ENCODE data around the gene DAB2IP.
"Not testable (repeated sequence)": the region's sequence is repeated elsewhere in the genome, so short reads cannot be mapped to it uniquely, and the experiment has no call there.

DAB2IP gene

GRCh38 chr9:121731919-121732318 lies 80.5 kb downstream of the DAB2IP start:
- no peak for DNase-seq

GRCh38 chr9:121732389-121732788 lies 81.0 kb downstream of the DAB2IP start:
- no peak for DNase-seq

- DNase-seq: no peak
Measured at GRCh38 chr9:121732886-121733285, 81.5 kb downstream of the DAB2IP start.

DNA sequence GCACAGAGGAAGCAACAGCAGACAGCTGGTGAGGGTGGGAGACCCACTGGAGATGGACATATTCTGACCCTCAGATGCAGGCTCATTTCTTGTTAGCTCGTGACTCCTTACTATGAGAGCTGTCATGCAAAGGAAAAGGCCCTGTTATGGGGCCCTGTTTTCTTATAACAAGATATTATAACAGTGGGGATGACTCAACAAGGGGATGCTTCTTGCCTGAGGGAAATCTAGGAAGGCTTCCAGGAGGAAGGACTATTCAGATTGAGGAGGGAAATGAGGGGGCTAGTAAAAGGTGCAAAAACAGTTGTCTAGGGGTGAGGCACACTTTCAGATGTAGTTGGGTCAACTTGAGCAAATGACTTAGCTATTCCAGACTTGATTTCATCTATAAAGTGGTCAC lies 83.0 kb downstream of the DAB2IP start:
- no peak for DNase-seq

DNA sequence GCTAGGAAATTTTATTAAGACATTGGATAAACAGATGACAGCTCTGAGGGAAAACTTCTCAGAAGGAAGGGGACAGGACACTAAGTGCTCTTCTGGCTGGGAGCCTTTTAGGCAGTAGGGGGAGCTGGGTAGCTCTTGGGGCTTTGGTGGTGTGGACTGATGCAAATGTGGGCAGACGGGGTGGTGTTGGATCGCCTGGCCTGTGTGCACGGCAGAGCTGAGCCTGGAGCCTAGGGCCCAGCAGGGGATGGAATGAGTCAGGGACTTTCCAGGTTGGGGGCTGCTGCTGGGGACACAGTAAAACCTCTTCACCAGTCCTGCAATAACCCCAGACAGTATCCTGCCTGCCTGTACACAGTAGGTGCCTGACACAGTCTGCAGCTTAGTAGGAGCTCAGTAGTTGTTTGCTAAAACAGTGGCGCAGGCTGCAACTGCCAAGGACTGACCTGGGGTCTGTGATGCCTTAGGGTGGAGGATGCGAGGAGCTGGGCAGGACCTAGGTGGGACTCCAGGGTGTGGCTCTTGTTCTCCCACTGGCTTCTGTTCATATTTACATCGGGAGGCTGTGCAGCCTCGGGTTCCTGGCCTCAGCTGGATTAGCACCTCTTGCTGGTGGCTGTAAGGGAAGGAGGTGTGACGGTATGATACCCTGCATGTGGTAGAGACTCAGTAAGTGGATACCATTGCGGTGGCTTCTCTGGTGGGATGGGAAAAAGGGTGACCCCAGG lies 83.8 kb downstream of the DAB2IP start:
- DNase-seq: no peak

DNA sequence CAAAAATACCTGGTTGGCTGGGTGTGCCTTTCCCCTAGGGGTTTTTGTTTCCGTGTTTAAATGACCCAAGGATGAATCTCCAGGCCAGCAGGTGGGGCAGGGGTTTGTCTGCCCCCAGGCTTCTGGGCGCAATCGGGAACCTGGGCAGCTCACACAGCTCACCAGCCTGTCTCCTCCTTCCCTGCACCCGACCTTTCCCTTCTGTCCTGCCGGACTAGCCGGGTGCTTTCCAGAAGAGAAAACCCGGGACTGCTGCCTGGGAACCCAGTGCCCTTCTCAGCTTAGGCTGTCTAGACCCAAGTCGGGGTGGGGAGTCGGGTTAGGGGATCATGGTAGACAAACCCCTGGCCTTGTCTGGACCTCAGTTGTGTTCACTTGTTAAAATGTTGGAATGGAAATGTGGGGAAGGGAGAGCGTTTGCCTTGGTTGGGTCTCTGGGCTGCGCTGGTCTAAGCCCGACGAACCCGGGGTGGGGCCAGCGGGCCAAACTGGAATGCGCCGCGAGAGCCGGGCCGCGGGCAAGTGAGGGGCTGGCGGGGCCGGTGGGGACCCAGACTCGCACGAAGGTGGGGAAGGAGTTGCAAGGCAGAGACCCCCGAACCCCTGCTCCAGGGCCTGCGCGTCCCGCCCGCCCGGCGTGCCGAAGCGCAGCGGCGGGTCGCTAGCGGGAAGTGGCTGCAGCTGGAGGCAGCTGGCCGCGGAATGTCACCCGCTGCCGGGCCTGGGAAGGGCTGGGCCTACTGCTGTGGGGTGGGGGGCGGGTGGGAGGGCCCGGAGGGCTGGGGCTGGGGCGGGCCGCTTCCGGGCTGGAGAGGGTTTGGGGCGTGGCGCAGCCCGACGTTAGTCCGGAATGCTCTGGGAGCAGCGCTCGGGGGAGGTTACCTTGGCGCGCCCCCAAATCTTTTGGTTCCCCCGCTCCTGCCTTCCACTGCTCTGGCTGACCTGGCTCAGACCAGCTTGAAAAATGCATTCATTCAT lies 84.6 kb downstream of the DAB2IP start:
- DNase-seq: no peak

DNA sequence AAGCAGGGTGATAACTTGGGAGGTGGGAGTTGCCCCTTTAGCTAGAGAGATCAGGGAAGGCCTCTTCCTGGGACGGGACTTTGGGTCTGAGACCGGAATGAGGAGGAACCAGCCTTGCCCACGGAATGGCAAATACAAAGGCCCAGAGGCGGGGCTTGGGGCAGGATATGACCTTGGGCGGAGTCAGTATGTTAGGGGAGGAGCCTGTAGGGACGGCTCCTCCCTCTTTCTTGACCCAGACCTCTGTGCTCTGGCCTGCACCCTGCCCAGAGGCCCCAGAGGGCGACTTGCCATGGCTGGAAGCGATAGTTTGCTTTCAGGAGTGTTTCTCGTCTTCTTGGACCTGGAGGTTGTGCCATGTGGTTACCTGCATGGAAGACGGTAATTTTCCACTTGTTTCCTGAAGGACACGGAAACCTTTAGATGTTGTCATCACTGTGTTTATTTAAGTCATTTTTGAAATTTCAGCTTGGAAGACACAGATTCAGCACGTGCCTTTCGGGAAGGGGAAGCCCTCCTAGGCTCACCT lies 85.6 kb downstream of the DAB2IP start:
- DNase-seq: no peak

GRCh38 chr9:121737481-121737931 lies 86.1 kb downstream of the DAB2IP start:
- DNase-seq: no peak

DNA sequence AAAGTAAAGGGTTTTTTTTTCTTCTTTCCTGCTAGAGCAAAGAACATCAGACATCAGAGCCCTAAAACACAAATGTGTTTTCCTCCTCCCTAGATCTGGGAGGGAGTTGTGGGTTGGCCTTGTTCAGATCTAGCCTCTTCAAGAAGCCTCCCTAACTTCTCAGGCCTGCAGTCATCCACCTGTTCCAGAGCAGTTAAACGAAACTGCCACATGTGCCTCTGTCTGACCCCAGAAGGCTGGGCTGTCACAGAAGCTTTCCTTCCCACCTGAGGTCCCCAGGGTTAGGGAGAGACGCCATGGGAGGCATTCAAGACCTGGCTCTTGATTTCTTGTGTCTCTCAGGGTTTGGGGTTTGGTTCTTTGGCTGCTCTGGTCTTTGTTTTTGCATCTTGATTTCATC lies 87.0 kb downstream of the DAB2IP start:
- DNase-seq: no peak

GRCh38 chr9:121738968-121739367 lies 87.5 kb downstream of the DAB2IP start:
- no peak for DNase-seq

- no peak for DNase-seq
Measured at GRCh38 chr9:121739971-121740370, 88.5 kb downstream of the DAB2IP start.

GRCh38 chr9:121741228-121741918 lies 89.9 kb downstream of the DAB2IP start:
- DNase-seq: no peak

GRCh38 chr9:121741919-121742283 lies 90.5 kb downstream of the DAB2IP start:
- not testable (repeated sequence) for DNase-seq

DNA sequence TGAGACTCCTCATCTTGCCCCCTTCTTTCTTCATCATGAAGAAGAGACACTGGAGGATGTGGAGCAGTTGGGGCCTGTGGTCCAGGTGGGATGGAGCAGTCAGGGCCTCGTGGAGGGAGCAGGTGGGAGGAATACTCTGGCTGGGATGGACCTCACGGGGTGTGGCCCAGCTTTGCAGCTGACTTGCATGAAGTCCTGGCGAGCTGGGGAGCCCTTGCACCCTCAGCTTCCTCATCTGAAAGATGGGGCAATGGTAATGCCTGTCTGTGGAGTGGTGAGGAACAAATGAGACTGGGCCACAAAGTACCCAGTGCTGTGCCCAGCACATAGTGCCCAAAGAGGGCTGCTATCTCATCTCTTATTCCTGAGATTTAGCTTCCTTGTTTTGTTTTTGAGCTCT lies 91.5 kb downstream of the DAB2IP start:
- DNase-seq: no peak

DNA sequence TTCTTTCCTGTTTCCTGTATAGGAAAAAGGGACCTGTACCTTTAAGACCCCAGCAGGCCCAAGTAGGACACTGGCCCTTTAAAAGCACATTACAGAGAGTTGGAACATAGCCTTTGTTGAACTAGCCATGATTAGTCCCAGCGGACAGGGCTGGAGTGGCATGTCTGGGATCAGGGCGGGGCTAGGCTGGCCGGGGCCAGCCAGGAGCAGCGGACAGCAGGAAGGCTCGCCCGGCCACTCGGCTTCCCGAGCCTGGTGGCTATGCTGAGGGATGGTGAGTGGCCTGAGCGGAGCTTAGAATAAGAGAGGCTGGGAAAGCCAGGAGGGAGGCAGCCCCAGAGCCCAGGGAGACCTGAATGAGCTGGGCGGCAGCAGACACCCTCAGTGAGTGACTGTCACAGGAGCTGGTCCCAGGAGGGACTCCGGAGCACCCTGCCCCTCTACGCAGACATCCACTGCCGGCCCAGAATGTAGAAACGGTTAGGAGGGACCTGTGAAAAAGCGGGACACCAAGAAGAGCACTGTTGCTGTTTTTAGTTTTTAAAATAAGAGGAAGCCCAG lies 92.1 kb downstream of the DAB2IP start:
- DNase-seq: no peak

DNA sequence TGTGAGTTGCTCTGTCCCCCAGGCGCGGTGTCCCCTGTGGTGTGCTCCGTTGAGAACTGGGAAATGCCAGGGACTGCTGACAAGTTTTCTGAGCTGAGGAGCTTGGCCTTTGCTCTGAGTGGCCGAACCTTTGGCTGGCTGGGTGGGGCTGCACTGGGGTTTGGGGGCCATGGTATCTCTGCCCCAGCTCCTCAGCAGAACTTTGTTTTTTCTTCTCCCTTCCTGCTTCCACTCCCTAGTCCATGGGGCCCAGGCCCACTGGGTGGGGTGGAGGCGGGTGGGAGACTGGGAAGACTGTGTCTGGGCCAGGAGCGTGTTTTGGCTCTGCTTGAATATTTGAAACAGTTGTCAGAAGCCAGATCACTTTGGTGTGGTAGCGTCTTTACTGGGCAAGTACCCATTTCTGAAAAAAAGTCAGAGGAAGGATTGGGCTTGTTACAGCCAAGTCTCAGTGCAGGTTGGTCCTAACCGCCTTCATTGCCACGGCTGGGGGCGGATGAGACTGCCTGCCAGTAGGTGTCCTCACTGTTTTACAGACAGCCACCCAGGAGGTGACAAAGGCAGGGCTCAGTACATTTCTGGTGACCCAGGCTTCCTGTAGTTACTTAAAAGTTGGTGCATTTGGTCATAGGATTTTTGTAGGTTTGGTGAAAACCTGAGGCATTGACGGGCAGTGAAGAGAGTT lies 92.7 kb downstream of the DAB2IP start:
- DNase-seq: no peak

DNA sequence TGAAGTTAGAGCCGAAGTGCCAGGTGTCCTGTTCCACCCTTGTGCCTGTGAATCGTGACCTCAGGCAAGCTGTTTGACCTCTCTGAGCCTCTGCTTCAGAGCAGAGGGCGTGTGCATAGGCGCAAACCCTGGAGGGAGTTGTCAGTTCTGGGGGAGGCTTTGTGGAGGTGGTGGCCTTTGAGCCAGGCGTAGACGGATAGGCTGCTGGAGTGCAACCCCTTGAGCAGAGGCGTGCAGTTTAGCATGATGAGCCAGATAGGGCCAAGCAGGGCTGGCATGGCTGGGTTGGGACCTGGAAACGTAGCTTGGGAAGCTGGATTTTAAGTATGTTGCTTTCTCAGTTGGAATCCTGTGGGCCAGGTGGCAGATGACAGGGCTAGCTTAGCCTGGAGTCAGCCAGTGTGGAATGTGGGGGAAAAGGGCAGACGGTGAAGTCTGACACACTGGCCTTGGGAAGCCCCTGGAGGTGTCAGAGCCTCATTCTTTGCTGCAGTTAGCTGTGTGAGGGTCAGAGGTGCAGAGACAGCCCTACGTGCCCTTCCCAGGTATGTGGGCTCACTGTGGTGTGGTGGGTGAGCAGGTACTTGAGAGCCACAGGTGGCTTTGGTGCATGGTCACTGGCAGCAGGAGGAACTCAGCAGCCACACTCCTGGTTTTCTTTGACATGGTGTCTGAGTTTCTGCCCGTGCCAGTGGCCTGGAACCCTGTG lies 93.4 kb downstream of the DAB2IP start:
- no peak for DNase-seq

- DNase-seq: no peak
Measured at GRCh38 chr9:121745396-121745695, 93.9 kb downstream of the DAB2IP start.

DNA sequence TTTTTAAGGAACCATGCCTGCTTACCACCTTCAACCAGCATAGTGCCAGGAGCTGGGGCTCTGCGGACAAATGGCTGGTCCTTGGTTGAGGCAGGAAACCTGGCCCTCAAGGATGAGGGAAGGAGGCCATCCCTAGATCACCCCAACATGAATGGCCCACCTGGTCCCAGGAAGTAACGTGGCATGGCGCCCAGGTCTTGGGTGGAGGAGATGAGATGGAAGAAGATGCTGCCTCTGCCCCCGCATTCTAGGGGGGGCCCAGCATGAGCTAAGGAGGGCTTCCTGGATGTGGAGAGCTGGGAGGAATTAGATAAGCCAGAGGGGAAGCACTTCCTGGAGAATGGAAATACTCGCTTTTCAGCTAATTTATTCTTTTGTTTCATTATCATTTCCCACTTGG lies 95.0 kb downstream of the DAB2IP start:
- no peak for DNase-seq

DNA sequence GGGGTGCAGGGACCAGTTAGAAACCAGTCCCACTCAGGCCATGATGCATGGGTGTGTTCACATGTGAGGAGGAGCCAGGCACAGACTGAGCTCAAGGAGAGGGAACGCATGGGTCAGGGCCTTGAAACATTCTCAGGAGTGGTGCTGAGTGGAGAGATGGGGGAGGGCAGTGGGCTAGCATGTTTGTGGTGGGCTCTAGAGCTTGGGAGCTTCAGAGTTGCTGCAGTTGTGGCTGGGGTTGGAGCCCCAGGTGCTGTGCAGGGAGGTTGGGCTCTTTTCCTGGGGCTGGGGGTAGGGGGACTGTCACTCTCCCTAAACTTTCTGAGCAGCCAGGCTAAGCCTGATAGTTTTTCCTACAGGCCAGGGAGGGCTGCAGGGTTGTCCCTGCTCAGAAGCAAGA lies 95.4 kb downstream of the DAB2IP start:
- DNase-seq: no peak

GRCh38 chr9:121748074-121748473 lies 96.6 kb downstream of the DAB2IP start:
- DNase-seq: no peak

Data from activated CD4-positive, alpha-beta T cell treated with anti-CD3 and anti-CD28 coated beads for 1 hour (primary cell).